Placental epithelial cell (primary cell): ENCODE measurements around the gene FBXL2. TPM values are rescaled to one million over a fixed set of nuclear protein-coding genes. Genes with fewer than 3 reads are reported as not detected.

Source experiments
- small RNA-seq: library from RNA; depleted of rRNA; stranded (forward); fragments of <200 nt; gene quantifications from one replicate; pipeline ENCODE3, GENCODE V24; 2012
- total RNA-seq: library from RNA; depleted of rRNA; stranded (reverse); fragments of >200 nt; gene quantifications from 2 replicates; pipeline ENCODE4 v1.2.3, GENCODE V29; 2012

The FBXL2 gene
- 18.9 and 21.6 TPM in 2 replicates for total RNA-seq

GRCh38 chr3:33277193-33277882, at the start of gene FBXL2:
FBXL2 (plus strand) TSS chr3:33277442; CDS start chr3:33277513, 71 bp downstream.

Small RNA genes lying within 50 kb of the gene (small RNA-seq; reads per million reads assigned to genes)
- gene RNU7-110P, result not detected

Other genes starting within 250 kb of the FBXL2 start
- gene GLB1, start 180.3 kb upstream of the FBXL2 start, total RNA-seq, result 60.1 and 64.8 TPM in 2 replicates
- gene TMPPE, start 180.3 kb upstream of the FBXL2 start, total RNA-seq, result 4.3 and 7.7 TPM in 2 replicates
- 144 and 193 TPM in 2 replicates for gene CRTAP, start 163.4 kb upstream of the FBXL2 start, total RNA-seq
- gene SUSD5, start 58.6 kb upstream of the FBXL2 start, total RNA-seq, result 0.43 and 1.2 TPM in 2 replicates
- 27.5 and 28.7 TPM in 2 replicates for gene UBP1, start 163.0 kb downstream of the FBXL2 start, total RNA-seq